HepG2 (cell line): ENCODE data around the gene NFASC. TPM values are rescaled to one million over a fixed set of nuclear protein-coding genes. Genes with fewer than 3 reads are reported as not detected.

Experiments
- ATAC-seq: fragments of 200-7000 bp; cut with Tn5 transposase; 3 replicates; pipeline ENCODE4 v1.9.1; 2020; ENCODE audit warnings: mild to moderate bottlenecking, moderate library complexity
- BruUV-seq: library from RNA; stranded (reverse); fragments of 400-500 nt; replicated peaks from 2 replicates; lab custom pipeline; 2021; lab: Mats Ljungman, UMichigan
- CTCF ChIA-PET: fragments of 300-600 bp; formaldehyde crosslinking; extraction: SDS; loops from one replicate; lab custom pipeline; 2021; ENCODE audit warnings: low total read pairs, inconsistent platforms, low intra/inter-chr PET ratio; lab: Yijun Ruan, JAX
- POLR2A ChIA-PET: fragments of 350-600 bp; sonication (Branson Sonifier 250); formaldehyde crosslinking; loops from one replicate; lab custom pipeline; 2020; ENCODE audit warnings: antibody characterized with exemption, inconsistent platforms; lab: Yijun Ruan, JAX
- DNase-seq: peaks from one replicate; pipeline ENCODE4 v3.0.0-alpha.2; 2015; ENCODE audit warnings: low spot score
- FAIRE-seq: peaks from 3 replicates; lab custom pipeline; 2011; peaks lifted over from hg19 to GRCh38; lab: Jason Lieb, UNC
- H2AFZ ChIP-seq: one replicate; pipeline ENCODE4 v1.6.1; 2011; ENCODE audit warnings: low read length, inconsistent platforms
- H3K27ac ChIP-seq: fragments of 300-600 bp; 3 replicates; pipeline ENCODE4 v1.8.0; 2011; ENCODE audit warnings: mixed run types, mild to moderate bottlenecking, mixed read lengths, low read length, inconsistent platforms; ENCODE audit not compliant: insufficient read depth; ENCODE audit errors: extremely low read length
- H3K27me3 ChIP-seq, 2 experiments: fragments of 200-600 bp in 1 of 2; 2 replicates in 1 of 2; 3 replicates in 1 of 2; pipeline versions ENCODE4 v1.6.0 to v1.8.0; 2011; ENCODE audit warnings: low read length in 2 of 2, mild to moderate bottlenecking in 2 of 2, moderate library complexity in 2 of 2, inconsistent platforms in 1 of 2; ENCODE audit not compliant: insufficient read depth in 2 of 2, control insufficient read depth in 1 of 2
- H3K36me3 ChIP-seq, 2 experiments: fragments of 200-600 bp in 1 of 2; replicated peaks in 1 of 2; 2 replicates in 1 of 2; 3 replicates in 1 of 2; pipeline versions ENCODE4 v1.5.1 to v1.8.0; 2011; ENCODE audit warnings: low read length in 2 of 2, inconsistent platforms in 1 of 2; ENCODE audit not compliant: insufficient read depth in 2 of 2, control insufficient read depth in 1 of 2
- H3K4me1 ChIP-seq: 2 replicates; pipeline ENCODE4 v1.5.1; 2012; ENCODE audit warnings: low read length, inconsistent platforms; ENCODE audit not compliant: insufficient read depth
- H3K4me2 ChIP-seq: 2 replicates; pipeline ENCODE4 v1.6.0; 2011; ENCODE audit warnings: low read depth, low read length, inconsistent platforms
- H3K4me3 ChIP-seq, 3 experiments: fragments of 200-600 bp in 1 of 3; sonication (generic), shearing (Covaris generic) in 1 of 3; replicated peaks in 1 of 3; 2 replicates each; pipeline ENCODE4 v1.5.1; 2011 to 2016; ENCODE audit warnings: low read length in 3 of 3, inconsistent platforms in 2 of 3, low read depth in 2 of 3, mild to moderate bottlenecking in 2 of 3, control low read depth in 1 of 3, mixed read lengths in 1 of 3; ENCODE audit not compliant: insufficient read depth in 1 of 3
- H3K79me2 ChIP-seq: one replicate; pipeline ENCODE4 v1.6.1; 2011; ENCODE audit warnings: low read length, inconsistent platforms; ENCODE audit not compliant: insufficient read depth
- H3K9ac ChIP-seq: 2 replicates; pipeline ENCODE4 v1.6.0; 2011; ENCODE audit warnings: mild to moderate bottlenecking, low read depth, low read length, inconsistent platforms; ENCODE audit not compliant: insufficient read depth
- H3K9me3 ChIP-seq: 2 replicates; pipeline ENCODE4 v1.5.1; 2012; ENCODE audit warnings: mild to moderate bottlenecking, low read length
- H4K20me1 ChIP-seq: 2 replicates; pipeline ENCODE4 v1.6.0; 2011; ENCODE audit warnings: inconsistent platforms, mild to moderate bottlenecking, low read length, moderate library complexity; ENCODE audit not compliant: insufficient read depth
- BORCS8-MEF2B ChIP-seq: sonication (generic); formaldehyde crosslinking; IDR thresholded peaks from 2 replicates; pipeline ENCODE4 v1.8.0; 2022; ENCODE audit warnings: mild to moderate bottlenecking, missing genetic modification reagents
- FOXA1 ChIP-seq, 2 experiments: fragments of 450-650 bp in 1 of 2; sonication (generic) in 1 of 2; formaldehyde crosslinking in 1 of 2; IDR thresholded peaks; 2 replicates each; pipeline versions ENCODE4 v1.4.0 to v1.6.1; 2016 to 2020; ENCODE audit warnings: missing genetic modification reagents in 1 of 2
- GLMP ChIP-seq: sonication (generic); formaldehyde crosslinking; IDR thresholded peaks from 2 replicates; pipeline ENCODE4 v1.9.0; 2021; ENCODE audit warnings: missing genetic modification reagents, mild to moderate bottlenecking, borderline replicate concordance
- NR0B2 ChIP-seq: sonication (generic); formaldehyde crosslinking; IDR thresholded peaks from 2 replicates; pipeline ENCODE4 v1.4.0; 2020; ENCODE audit warnings: mild to moderate bottlenecking, missing genetic modification reagents
- RORA ChIP-seq: sonication (generic); formaldehyde crosslinking; IDR thresholded peaks from 2 replicates; pipeline ENCODE4 v1.5.0; 2020; ENCODE audit warnings: mild to moderate bottlenecking, missing genetic modification reagents, moderate library complexity
- SIN3B ChIP-seq: fragments of 150-350 bp; IDR thresholded peaks from 2 replicates; pipeline ENCODE4 v1.6.1; 2014; ENCODE audit warnings: low read length
- TFDP1 ChIP-seq: IDR thresholded peaks from 2 replicates; pipeline ENCODE4 v1.6.1; 2016; ENCODE audit warnings: missing compliant biosample characterization, missing genetic modification reagents, borderline replicate concordance
- ZFYVE20 ChIP-seq: sonication (generic); formaldehyde crosslinking; IDR thresholded peaks from 2 replicates; pipeline ENCODE4 v1.8.0; 2023; ENCODE audit warnings: low read depth, mild to moderate bottlenecking, moderate library complexity, missing genetic modification reagents, borderline replicate concordance
- ZHX2 ChIP-seq, 2 experiments: sonication (generic) in 1 of 2; formaldehyde crosslinking in 1 of 2; IDR thresholded peaks; 2 replicates each; pipeline versions ENCODE4 v1.6.1 to v1.9.0; 2014 to 2022; ENCODE audit warnings: antibody characterized with exemption in 1 of 2, borderline replicate concordance in 1 of 2, inconsistent platforms in 1 of 2, low read depth in 1 of 2, missing genetic modification reagents in 1 of 2
- ZNF335 ChIP-seq: sonication (generic); formaldehyde crosslinking; IDR thresholded peaks from 2 replicates; pipeline ENCODE4 v1.4.0; 2020; ENCODE audit warnings: missing genetic modification reagents
- ZNF564 ChIP-seq: sonication (generic); formaldehyde crosslinking; IDR thresholded peaks from 2 replicates; pipeline ENCODE4 v1.8.1; 2023; ENCODE audit warnings: mild to moderate bottlenecking, missing genetic modification reagents
- ZNF605 ChIP-seq: sonication (generic); formaldehyde crosslinking; IDR thresholded peaks from 2 replicates; pipeline ENCODE4 v1.8.0; 2022; ENCODE audit warnings: mild to moderate bottlenecking, missing genetic modification reagents
- ZSCAN29 ChIP-seq: sonication (generic); formaldehyde crosslinking; conservative IDR thresholded peaks from 2 replicates; pipeline ENCODE4 v1.4.0; 2020; ENCODE audit warnings: mild to moderate bottlenecking, missing genetic modification reagents
- ZSCAN5A ChIP-seq: sonication (generic); formaldehyde crosslinking; IDR thresholded peaks from 2 replicates; pipeline ENCODE4 v1.8.0; 2022; ENCODE audit warnings: mild to moderate bottlenecking, missing genetic modification reagents, borderline replicate concordance
- WGBS: methylation state at CpG from one replicate; pipeline ENCODE4 v1.1.6; 2017; ENCODE audit warnings: low lambda C conversion rate; 5-methylcytosine and 5-hydroxymethylcytosine counted together
- in situ Hi-C: cut with HindIII; loops from 2 replicates; pipeline ENCODE4 v1.10.0; 2017; ENCODE audit warnings: low pct_unique_long_range_greater_than_20kb; ENCODE audit not compliant: extremely low pct_ligation_motif_present
- intact Hi-C: fragments of 100-400 bp; cut with micrococcal nuclease; formaldehyde crosslinking; loops from one replicate; pipeline ENCODE4 v1.10.0; 2022; ENCODE audit not compliant: unreplicated experiment
- polyA plus RNA-seq, 8 experiments: library from polyadenylated mRNA; depleted of rRNA in 3 of 8; stranded (reverse) in 7 of 8; unstranded in 1 of 8; fragments of >200 nt; fragmentation: Illumina TruSeq in 4 of 8; extraction: Trizol in 4 of 8; gene quantifications; 2 replicates each; pipeline versions ENCODE4 v1.2.1 to v1.2.3, GENCODE V29; 2011 to 2016; ENCODE audit warnings: low read depth in 4 of 8, missing spikeins in 1 of 8, mixed read lengths in 1 of 8; ENCODE audit not compliant: insufficient read depth in 1 of 8
- total RNA-seq, 5 experiments: library from RNA; depleted of rRNA; stranded (reverse); fragments of >200 nt; fragmentation: Illumina TruSeq; extraction: Trizol; gene quantifications; 2 replicates each; pipeline ENCODE4 v1.2.3, GENCODE V29; 2016; ENCODE audit warnings: low read depth in 1 of 5

Gene NFASC
- total and polyA plus RNA-seq, 2 of the 13 experiments (the other 11 are each of a cell fraction or from before 2014, with no cell fraction given): not detected

GRCh38 chr1:205017766-205018165, 147.1 kb downstream of the NFASC start:
- POLR2A ChIA-PET: no interaction called here
- Histone ChIP-seq H3K27ac (no peak overlapping the region), H3K9ac (no peak overlapping the region), H3K4me1 (no peaks in the 10 kb centered on the region), H3K27me3 (peaks cover 7 to 59% of the 10 kb centered on the region in 2 experiments; a peak in 4 of 5 replicates), H3K9me3 (no peaks in the 10 kb centered on the region), H3K4me2 (no peak overlapping the region), H4K20me1 (no peaks in the 10 kb centered on the region), H2AFZ (no peak overlapping the region), H3K36me3 (no peaks in the 10 kb centered on the region), H3K79me2 (no peaks in the 10 kb centered on the region), H3K4me3 (no peak overlapping the region)
- ATAC-seq (no peak), FAIRE-seq (no peak), DNase-seq (no peak)
- CTCF ChIA-PET: no interaction called here
- TF ChIP-seq BORCS8-MEF2B (CRISPR knock-in tag) (no peak), ZFYVE20 (CRISPR knock-in tag) (no peak), ZNF564 (CRISPR knock-in tag) (no peak), SIN3B (no peak), ZSCAN5A (CRISPR knock-in tag) (no peak), TFDP1 (CRISPR knock-in tag) (no peak), RORA (CRISPR knock-in tag) (no peak), NR0B2 (CRISPR knock-in tag) (no peak), FOXA1 (IDR thresholded peaks at IDR 0.05) (no peak), FOXA1 (CRISPR knock-in tag; IDR thresholded peaks at IDR 0.05) (no peak), ZNF335 (CRISPR knock-in tag) (no peak), ZHX2 (IDR thresholded peaks at IDR 0.05; ENCODE audit: low read depth) (no peak), ZHX2 (CRISPR knock-in tag; IDR thresholded peaks at IDR 0.05; ENCODE audit: borderline replicate concordance) (no peak), ZSCAN29 (CRISPR knock-in tag) (no peak), ZNF605 (CRISPR knock-in tag) (no peak), GLMP (CRISPR knock-in tag) (no peak)
- BruUV-seq: no TSS peak
- intact Hi-C loops: no loop called here
- in situ Hi-C loops: no loop called here
- WGBS: no CpG with 5 or more reads among the region's 7 CpGs
